ENCODE measurements around the gene ATXN1. TPM values are rescaled to one million over a fixed set of nuclear protein-coding genes. Genes with fewer than 3 reads are reported as not detected.

The ATXN1 gene
- total and polyA plus RNA-seq, 2 of the 8 experiments (the other 6 are each of a cell fraction or from before 2014, with no cell fraction given), result 1.6 to 4.0 TPM

DNA sequence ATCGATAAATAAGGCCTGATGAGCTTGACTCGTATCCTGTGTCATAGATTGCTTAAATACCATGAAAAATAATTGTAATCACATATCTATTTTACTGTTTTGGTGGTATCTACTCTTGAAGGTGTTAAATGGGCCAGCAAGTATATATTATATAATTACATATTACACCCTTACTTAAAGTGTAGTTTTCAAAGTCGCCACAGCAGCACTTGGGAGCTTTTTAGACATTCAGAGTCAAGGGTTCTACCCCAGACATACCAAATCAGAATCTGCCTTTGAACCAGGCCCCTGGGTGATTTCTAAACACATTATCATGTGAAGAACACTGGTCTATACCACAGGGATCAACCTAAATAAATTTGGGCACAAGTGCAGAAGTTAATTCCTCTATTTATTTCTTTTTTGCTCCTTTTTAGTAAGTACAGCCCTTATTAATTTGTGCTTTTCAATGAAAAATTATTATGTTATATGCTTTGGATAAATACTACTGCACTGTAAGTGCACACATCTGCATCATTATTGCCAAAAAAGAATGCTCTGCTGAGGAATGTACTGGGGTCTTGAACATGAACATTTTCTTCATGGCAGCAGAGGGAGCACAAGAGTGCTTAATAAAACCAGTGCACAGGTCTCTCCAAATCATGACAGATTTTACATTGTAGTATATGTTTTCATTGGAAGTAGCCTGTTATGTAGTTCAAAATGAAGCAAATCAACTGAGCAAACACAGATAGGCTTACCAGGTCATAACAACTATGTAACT is 3.1 kb upstream of the ATXN1 start (continued):
- TF ChIP-seq CBX8 (IDR thresholded peaks at IDR 0.05; ENCODE audit: borderline replicate concordance, low read depth, low read length) (no peak), FOSL1 (IDR thresholded peaks at IDR 0.05; ENCODE audit: insufficient read depth, low read depth, low read length) (no peak), NRF1 (IDR thresholded peaks at IDR 0.05; ENCODE audit: low read depth, low read length) (no peak), RAD21 (IDR thresholded peaks at IDR 0.05 in 1 of 2, conservative IDR thresholded peaks at IDR 0.05 in 1 of 2; ENCODE audit: low read depth in 2 of 2, low read length in 2 of 2) (peak; percentile 31 to 50), HDAC6 (IDR thresholded peaks at IDR 0.05; ENCODE audit: low read depth, low read length) (no peak), YY1 (IDR thresholded peaks at IDR 0.05; ENCODE audit: low read depth, low read length) (no peak)
- TF ChIP-seq, protein P1, sequence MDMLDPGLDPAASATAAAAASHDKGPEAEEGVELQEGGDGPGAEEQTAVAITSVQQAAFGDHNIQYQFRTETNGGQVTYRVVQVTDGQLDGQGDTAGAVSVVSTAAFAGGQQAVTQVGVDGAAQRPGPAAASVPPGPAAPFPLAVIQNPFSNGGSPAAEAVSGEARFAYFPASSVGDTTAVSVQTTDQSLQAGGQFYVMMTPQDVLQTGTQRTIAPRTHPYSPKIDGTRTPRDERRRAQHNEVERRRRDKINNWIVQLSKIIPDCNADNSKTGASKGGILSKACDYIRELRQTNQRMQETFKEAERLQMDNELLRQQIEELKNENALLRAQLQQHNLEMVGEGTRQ (IDR thresholded peaks at IDR 0.05; ENCODE audit: low read length), result no peak
